MM.1S (cell line): ENCODE results near the gene C21orf91.

Source experiments
- CTCF ChIP-seq: fragments of 300-600 bp; sonication (generic); IDR thresholded peaks from 2 replicates; pipeline ENCODE4 v1.5.1; 2016; ENCODE audit warnings: antibody characterized with exemption, low read length, mixed read lengths
- EZH2 ChIP-seq: fragments of 300-600 bp; sonication (generic); optimal IDR thresholded peaks from 2 replicates; pipeline ENCODE3; 2017; ENCODE audit warnings: low read depth, mild to moderate bottlenecking, antibody characterized with exemption, low read length, mixed read lengths

- TF ChIP-seq CTCF (no peak), EZH2 (no peak)
These were observed 50.2 kb downstream of the C21orf91 start for GRCh38 chr21:17768840-17769446.
